ENCODE data around the gene DDX17.

Gene DDX17

DNA sequence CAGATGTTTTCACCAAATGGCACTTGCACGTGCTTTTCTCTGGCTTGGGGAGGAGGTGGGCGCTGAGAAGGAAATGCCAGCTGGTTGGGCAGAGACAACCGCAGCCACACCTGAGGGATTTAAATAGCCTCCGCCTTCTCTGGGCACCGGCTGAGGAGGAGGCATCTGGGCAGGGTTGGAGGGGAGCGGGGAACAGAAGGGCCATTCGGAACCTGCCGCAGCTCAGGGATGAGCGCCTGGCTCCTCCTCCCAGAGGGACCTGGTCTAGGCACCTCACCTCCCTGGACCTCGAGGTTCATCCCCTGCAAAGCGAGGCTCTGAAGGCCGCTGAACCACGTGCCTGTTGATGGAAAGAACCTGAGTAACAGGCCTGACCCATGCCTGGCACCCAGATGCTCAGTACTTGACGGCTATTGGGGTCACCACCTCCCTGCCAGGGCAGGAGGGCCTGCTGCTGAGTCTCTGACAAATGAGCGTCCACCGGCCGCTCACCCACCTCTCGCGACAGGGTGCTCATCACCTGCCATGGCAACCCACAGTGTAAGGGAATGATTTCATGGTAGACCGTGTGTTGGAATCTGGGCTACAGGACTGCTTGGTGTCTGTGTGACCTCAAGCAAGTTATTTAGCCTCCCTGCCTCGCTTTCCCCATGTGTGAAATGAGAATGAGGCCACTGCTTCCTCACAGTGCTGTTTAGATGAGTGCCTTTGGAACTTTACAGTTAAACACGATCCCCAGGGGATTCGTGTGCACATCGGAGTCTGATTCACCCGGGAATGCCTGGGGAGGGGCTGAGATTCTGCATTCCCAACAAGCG lies 40.2 kb downstream of the DDX17 start:
- DNase-seq (ENCODE audit: low read depth, low spot score) = no peak

GRCh38 chr22:38464992-38465672 lies 41.0 kb downstream of the DDX17 start:
- DNase-seq (ENCODE audit: low read depth, low spot score) = no peak

- peak; percentile 82 for DNase-seq (ENCODE audit: low read depth, low spot score)
Measured at GRCh38 chr22:38462960-38463784, 42.9 kb downstream of the DDX17 start.

- DNase-seq (ENCODE audit: low read depth, low spot score) = peak; percentile 95
Measured at GRCh38 chr22:38461414-38462081, 44.6 kb downstream of the DDX17 start.

DNA sequence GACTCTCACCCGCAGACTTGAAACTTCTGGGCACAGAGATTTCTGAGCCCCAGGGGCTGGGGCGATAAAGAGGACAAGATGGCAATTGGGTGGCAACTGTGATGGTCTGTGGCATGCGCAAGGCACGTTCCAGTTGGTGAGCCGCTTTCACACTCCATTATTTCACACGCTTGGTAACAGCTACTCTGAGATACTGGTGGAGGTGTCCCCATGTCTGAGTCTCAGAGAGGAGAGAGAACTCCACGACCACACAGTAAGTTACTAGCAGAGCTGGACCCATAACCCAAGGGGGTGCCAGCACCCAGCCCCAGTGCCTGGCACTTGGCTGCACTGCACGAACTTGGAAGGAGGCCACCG lies 45.1 kb downstream of the DDX17 start:
- no peak for DNase-seq (ENCODE audit: low read depth, low spot score)

GRCh38 chr22:38460426-38460840 lies 45.7 kb downstream of the DDX17 start:
- no peak for DNase-seq (ENCODE audit: low read depth, low spot score)

- DNase-seq (ENCODE audit: low read depth, low spot score) = no peak
Measured at GRCh38 chr22:38456841-38457699, 49.0 kb downstream of the DDX17 start.

DNA sequence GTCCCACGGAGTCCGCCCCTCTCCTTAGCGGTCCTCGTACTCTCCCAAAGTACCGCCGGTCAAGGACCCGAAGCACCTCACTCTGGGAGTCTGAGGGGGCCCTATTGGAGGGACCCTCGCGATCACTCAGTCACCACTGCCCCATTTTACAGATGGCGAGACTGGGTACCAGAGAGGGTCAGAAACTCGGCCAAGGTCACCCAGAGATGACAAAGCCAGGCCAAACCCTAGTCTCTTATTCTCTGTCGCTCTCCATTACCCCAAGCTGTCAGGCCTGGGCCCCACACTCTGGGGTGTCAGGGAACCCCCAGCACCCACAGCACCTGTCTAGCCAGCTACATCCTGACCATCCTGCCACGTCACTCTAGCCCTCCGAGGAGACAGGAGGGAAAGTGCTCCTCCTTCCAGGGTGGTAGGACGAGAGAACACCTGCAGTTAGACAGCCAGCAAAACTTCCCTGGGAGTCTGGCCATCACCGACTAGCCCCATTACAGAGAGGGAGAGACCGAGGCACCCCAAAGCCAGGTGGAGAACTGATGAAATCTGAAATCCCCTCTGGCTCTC lies 49.8 kb downstream of the DDX17 start:
- DNase-seq (ENCODE audit: low read depth, low spot score) = no peak

DNA sequence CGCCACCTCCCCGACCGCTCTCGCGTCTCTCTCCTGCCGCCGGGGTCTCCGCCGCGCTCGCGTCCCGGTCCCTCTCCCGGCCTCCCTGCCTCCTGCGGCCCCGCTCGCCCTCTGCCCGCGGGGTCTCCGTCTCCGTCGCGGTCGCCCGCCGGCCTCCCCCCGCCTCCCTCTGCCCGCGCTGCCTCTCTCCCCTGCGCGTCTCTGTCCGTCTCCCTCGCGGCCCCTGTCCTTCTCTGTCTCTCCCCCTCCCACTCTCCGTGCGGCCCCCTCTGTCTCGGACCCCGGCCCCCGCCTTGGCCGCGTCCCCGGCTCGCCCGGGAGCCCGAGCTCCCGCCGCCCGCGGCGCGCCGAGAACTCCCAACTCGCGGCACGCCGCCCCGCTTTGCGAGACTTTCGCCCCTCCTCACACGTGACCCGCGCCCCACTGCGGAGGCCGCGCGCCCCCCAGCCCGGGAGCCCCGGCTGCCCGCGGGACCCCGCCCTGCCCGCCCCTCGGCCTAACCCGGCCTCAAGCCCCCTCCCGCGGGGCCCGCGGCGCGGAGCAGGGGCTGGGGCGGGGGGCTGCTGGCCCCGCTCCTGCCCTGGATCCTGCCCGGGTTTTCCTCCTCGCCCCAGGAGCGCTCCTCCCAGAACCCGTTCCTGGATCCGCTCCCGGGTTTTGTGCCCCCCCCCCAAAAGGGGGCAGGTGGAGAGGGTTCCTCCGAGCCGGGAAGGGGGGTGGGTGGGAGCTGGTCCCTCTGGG lies 50.4 kb downstream of the DDX17 start:
- no peak for DNase-seq (ENCODE audit: low read depth, low spot score)

DNA sequence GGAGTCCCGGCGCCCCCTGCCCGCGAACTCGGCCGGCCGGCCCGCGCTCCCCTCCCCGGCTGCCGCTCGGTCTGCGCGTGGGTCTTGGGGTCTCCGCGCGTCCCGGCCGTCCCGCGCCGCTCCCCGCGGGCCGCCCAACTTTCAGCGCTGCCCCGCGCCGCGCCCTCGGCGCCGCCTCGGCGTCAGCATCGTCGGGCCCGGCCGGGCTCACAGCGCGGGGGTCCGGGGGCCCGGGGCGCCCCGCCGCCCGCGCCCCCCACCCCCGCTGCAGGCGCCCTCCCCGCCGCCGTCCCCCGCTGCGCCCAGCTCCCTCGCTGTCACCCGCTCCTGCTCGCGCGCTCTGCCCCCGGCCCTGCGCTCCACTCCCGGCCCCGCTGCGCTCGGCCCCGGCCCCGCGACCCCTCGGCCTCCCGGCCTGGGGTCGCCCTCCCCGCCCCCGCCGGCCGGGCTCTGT lies 51.0 kb downstream of the DDX17 start, which contains the start of gene KCNJ4:
Gene KCNJ4 (minus strand): TSS at position 124 of the 454 bp plus-strand sequence. CDS start 27,067 bp downstream, outside the sequence.
- DNase-seq (ENCODE audit: low read depth, low spot score) = no peak

GRCh38 chr22:38454353-38455075 lies 51.6 kb downstream of the DDX17 start:
- no peak for DNase-seq (ENCODE audit: low read depth, low spot score)

DNA sequence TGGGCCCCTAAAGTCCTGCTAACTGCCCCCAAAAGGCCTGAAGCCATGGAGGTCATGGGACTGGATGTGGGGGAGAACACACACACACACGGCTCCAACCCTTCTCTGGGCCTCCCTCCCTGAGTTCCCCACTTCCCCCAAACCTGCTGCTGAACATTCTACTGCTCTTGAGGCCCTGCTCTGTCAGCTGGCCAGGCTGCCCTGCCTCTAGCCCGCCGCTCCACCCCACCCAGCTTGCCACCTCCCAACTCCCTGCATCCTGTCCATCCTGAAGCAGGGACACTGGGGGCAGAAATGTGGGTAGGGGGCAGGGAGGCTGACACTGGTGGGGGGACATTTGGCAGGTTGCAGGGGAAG lies 52.1 kb downstream of the DDX17 start:
- no peak for DNase-seq (ENCODE audit: low read depth, low spot score)

DNA sequence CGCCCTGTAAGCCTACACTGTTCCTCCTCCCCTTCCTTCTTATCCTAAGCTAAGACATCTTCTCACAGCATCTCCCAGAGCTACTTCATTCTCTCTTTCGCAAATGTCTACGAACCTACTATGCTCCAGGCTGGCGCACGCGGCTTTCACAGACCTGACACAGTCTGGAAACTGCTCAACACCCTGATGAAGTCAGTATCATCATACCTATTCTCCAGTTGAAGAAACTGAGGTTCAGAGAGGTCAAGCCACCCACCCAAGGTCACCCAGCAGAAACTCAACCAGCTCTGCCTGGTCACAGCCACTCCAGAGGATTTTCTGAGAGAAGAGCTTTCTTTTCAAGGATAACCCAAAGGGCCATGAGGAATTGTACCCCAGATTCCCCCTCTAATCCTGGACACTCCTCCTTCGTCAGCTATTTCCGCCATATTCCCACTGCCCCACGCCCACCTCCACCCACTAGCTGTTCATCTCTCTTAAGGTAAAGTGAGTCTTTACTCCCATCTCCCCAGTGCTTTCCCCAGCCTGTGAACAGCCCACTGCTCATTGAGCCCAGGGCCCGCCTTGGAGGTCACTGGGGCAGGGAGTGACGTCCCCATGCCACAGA lies 52.9 kb downstream of the DDX17 start:
- no peak for DNase-seq (ENCODE audit: low read depth, low spot score)

- no peak for DNase-seq (ENCODE audit: low read depth, low spot score)
Measured at GRCh38 chr22:38452373-38453065, 53.6 kb downstream of the DDX17 start.

DNA sequence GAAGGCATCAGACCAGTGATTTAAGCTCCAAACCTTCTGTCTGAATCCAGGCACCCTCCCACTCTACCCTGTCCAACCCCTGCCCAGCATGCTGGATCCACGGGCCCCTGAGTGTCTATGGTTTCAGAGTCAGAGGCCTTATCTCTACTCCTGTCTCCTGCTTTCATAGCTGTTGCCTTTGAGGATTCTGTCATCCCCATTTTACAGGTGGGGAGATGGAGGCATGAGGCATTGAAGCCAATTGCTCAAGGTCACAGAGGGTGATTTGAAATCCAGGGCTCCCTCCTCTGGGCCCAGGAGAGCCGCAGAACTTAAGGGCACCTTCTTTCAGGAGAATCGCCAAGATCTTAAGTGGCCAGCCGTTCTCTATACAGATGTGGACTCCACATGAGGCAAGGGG lies 54.2 kb downstream of the DDX17 start:
- no peak for DNase-seq (ENCODE audit: low read depth, low spot score)

- DNase-seq (ENCODE audit: low read depth, low spot score) = no peak
Measured at GRCh38 chr22:38451404-38451803, 54.7 kb downstream of the DDX17 start.

DNA sequence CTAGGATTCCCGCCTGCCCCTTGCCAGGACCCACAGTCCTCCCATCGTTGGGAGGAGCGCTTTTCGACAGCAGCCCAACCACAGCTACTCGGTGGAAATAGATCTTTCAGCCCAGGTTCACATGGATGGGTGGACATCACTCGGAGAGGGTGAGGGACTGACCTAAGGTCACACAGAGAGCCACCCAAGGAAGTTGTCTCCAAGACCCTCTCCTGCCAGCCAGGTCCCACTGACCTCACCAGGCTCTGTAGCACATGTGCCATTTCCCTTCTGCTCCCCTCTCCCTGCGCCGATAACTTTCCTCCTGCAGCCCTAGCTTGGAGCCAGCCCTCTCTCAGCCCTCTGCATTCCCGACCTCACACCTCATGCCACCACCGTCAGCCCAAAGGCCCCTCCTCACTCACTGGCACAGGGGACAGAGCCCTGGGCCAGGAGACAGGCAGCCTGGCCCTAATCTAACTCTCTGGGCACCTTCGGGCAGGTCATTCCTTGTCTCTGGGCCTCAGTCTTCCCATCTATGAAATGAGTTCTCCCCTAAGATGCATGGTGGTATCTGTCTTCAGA lies 55.8 kb downstream of the DDX17 start:
- no peak for DNase-seq (ENCODE audit: low read depth, low spot score)

DNA sequence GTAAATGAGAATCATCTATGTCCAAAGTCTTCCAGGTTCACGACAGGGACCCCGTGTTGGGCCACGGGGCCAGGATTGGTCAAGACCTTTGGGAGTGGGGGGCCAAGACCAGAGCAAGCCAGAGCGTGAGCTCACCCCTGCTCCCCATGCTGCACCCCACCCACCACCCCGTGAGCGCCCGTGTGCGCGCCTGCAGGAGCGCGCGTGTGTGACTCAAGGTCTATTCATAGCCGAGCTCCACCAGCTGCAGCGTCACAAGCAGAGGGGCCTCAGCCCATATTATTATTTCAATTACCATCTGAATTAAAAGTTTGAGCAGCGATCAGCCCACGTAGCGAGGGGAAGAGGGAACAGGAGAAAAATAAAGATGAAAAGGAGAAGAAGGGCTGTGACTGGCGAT lies 56.3 kb downstream of the DDX17 start:
- DNase-seq (ENCODE audit: low read depth, low spot score) = no peak

Data from ELF-1 (cell line).